ENCODE measurements around the gene CD164. TPM values are rescaled to one million over a fixed set of nuclear protein-coding genes. Genes with fewer than 3 reads are reported as not detected.
"Not testable (repeated sequence)": the region's sequence is repeated elsewhere in the genome, so short reads cannot be mapped to it uniquely, and the experiment has no call there.

CD164 gene
- polyA plus RNA-seq, 1 donor (not counting 4 experiments of a cell fraction or from before 2014, with no cell fraction given), result 244 TPM

- Histone ChIP-seq H3K27ac (ENCODE audit: control insufficient read depth, insufficient read depth, low read length) (no peak overlapping the region), H3K9ac (ENCODE audit: control insufficient read depth, extremely low read depth, insufficient read depth, low read length) (no peak overlapping the region), H4K20me1 (ENCODE audit: control insufficient read depth, extremely low read depth, insufficient read depth, low read length) (no peaks in the 10 kb centered on the region), H3K27me3 (ENCODE audit: control insufficient read depth, extremely low read depth, insufficient read depth, low read length) (no peaks in the 10 kb centered on the region), H3K79me2 (ENCODE audit: control insufficient read depth, insufficient read depth, low read length) (no peaks in the 10 kb centered on the region), H3K36me3 (ENCODE audit: control insufficient read depth in 2 of 2, extremely low read depth in 1 of 2, insufficient read depth in 2 of 2, low read length in 2 of 2) (no peaks in the 10 kb centered on the region), H3K4me3 (ENCODE audit: control insufficient read depth in 2 of 3, extremely low read depth in 1 of 3, insufficient read depth in 2 of 3, low read depth in 1 of 3, low read length in 3 of 3) (no peak overlapping the region), H3K4me1 (ENCODE audit: control insufficient read depth, extremely low read depth, insufficient read depth, low read length) (peaks cover 7% of the 10 kb centered on the region), H3K9me1 (ENCODE audit: control insufficient read depth, extremely low read depth, insufficient read depth, low read length) (no peaks in the 10 kb centered on the region), H2AFZ (ENCODE audit: control insufficient read depth, low read length) (no peak overlapping the region), H3K9me3 (ENCODE audit: control insufficient read depth, low read depth, low read length) (no peaks in the 10 kb centered on the region), H3K4me2 (ENCODE audit: control insufficient read depth, extremely low read depth, insufficient read depth, low read depth, low read length) (no peak overlapping the region)
- no peak for DNase-seq (ENCODE audit: low read depth, low spot score)
- TF ChIP-seq EZH2 (IDR thresholded peaks at IDR 0.05; ENCODE audit: low read length) (no peak), CTCF (optimal IDR thresholded peaks at IDR 0.05 in 1 of 3, IDR thresholded peaks at IDR 0.05 in 1 of 3, conservative IDR thresholded peaks at IDR 0.05 in 1 of 3; ENCODE audit: extremely low read depth in 1 of 3, insufficient read depth in 2 of 3, low read length in 3 of 3) (no peak)
- FAIRE-seq, result no peak
- dilution Hi-C loops (cut with MboI; ENCODE audit: extremely low pct_ligation_motif_present, low sequenced_read_pairs), result no loop called here
Measured at GRCh38 chr6:109339906-109340678, 42.2 kb downstream of the CD164 start.

- Histone ChIP-seq H3K27ac (ENCODE audit: control insufficient read depth, insufficient read depth, low read length) (no peak overlapping the region), H3K9me3 (ENCODE audit: control insufficient read depth, low read depth, low read length) (no peaks in the 10 kb centered on the region), H4K20me1 (ENCODE audit: control insufficient read depth, extremely low read depth, insufficient read depth, low read length) (no peaks in the 10 kb centered on the region), H2AFZ (ENCODE audit: control insufficient read depth, low read length) (peak overlapping the region; percentile 10), H3K4me2 (ENCODE audit: control insufficient read depth, extremely low read depth, insufficient read depth, low read depth, low read length) (no peak overlapping the region), H3K36me3 (ENCODE audit: control insufficient read depth in 2 of 2, extremely low read depth in 1 of 2, insufficient read depth in 2 of 2, low read length in 2 of 2) (no peaks in the 10 kb centered on the region), H3K9me1 (ENCODE audit: control insufficient read depth, extremely low read depth, insufficient read depth, low read length) (no peaks in the 10 kb centered on the region), H3K9ac (ENCODE audit: control insufficient read depth, extremely low read depth, insufficient read depth, low read length) (no peak overlapping the region), H3K4me1 (ENCODE audit: control insufficient read depth, extremely low read depth, insufficient read depth, low read length) (peaks cover 7% of the 10 kb centered on the region), H3K4me3 (ENCODE audit: control insufficient read depth in 2 of 3, extremely low read depth in 1 of 3, insufficient read depth in 2 of 3, low read depth in 1 of 3, low read length in 3 of 3) (no peak overlapping the region), H3K27me3 (ENCODE audit: control insufficient read depth, extremely low read depth, insufficient read depth, low read length) (no peaks in the 10 kb centered on the region), H3K79me2 (ENCODE audit: control insufficient read depth, insufficient read depth, low read length) (no peaks in the 10 kb centered on the region)
- DNase-seq (ENCODE audit: low read depth, low spot score) (peak; percentile 21), FAIRE-seq (peak; percentile 32)
- dilution Hi-C loops (cut with MboI; ENCODE audit: extremely low pct_ligation_motif_present, low sequenced_read_pairs), result no loop called here
- TF ChIP-seq CTCF (optimal IDR thresholded peaks at IDR 0.05 in 1 of 3, IDR thresholded peaks at IDR 0.05 in 1 of 3, conservative IDR thresholded peaks at IDR 0.05 in 1 of 3; ENCODE audit: extremely low read depth in 1 of 3, insufficient read depth in 2 of 3, low read length in 3 of 3) (no peak), EZH2 (IDR thresholded peaks at IDR 0.05; ENCODE audit: low read length) (no peak)
Measured at GRCh38 chr6:109336221-109336961, 45.9 kb downstream of the CD164 start.

GRCh38 chr6:109333870-109334269 lies 48.4 kb downstream of the CD164 start:
- H3K9me1 ChIP-seq (ENCODE audit: control insufficient read depth, extremely low read depth, insufficient read depth, low read length); FAIRE-seq; H2AFZ ChIP-seq (ENCODE audit: control insufficient read depth, low read length); H3K27me3 ChIP-seq (ENCODE audit: control insufficient read depth, extremely low read depth, insufficient read depth, low read length); H3K9ac ChIP-seq (ENCODE audit: control insufficient read depth, extremely low read depth, insufficient read depth, low read length); H3K9me3 ChIP-seq (ENCODE audit: control insufficient read depth, low read depth, low read length); H3K79me2 ChIP-seq (ENCODE audit: control insufficient read depth, insufficient read depth, low read length); H3K4me3 ChIP-seq (ENCODE audit: control insufficient read depth in 2 of 3, extremely low read depth in 1 of 3, insufficient read depth in 2 of 3, low read depth in 1 of 3, low read length in 3 of 3); H4K20me1 ChIP-seq (ENCODE audit: control insufficient read depth, extremely low read depth, insufficient read depth, low read length); dilution Hi-C loops (cut with MboI; ENCODE audit: extremely low pct_ligation_motif_present, low sequenced_read_pairs); H3K4me1 ChIP-seq (ENCODE audit: control insufficient read depth, extremely low read depth, insufficient read depth, low read length); H3K27ac ChIP-seq (ENCODE audit: control insufficient read depth, insufficient read depth, low read length); H3K36me3 ChIP-seq (ENCODE audit: control insufficient read depth in 2 of 2, extremely low read depth in 1 of 2, insufficient read depth in 2 of 2, low read length in 2 of 2); H3K4me2 ChIP-seq (ENCODE audit: control insufficient read depth, extremely low read depth, insufficient read depth, low read depth, low read length); DNase-seq (ENCODE audit: low read depth, low spot score): not testable (repeated sequence)

Measured in keratinocyte (primary cell).